BJ (cell line): ENCODE measurements around the gene CTIF. TPM values are rescaled to one million over a fixed set of nuclear protein-coding genes. Genes with fewer than 3 reads are reported as not detected.

Experiments used
- CTCF ChIA-PET: fragments of 350-600 bp; formaldehyde crosslinking; extraction: SDS; loops from one replicate; lab custom pipeline; 2021; ENCODE audit warnings: antibody characterized with exemption, inconsistent platforms; lab: Yijun Ruan, JAX
- POLR2A ChIA-PET: fragments of 300-600 bp; sonication (Branson Sonifier 250); formaldehyde crosslinking; extraction: SDS; loops from one replicate; lab custom pipeline; 2021; ENCODE audit warnings: antibody characterized with exemption; lab: Charles Lee
- DNase-seq: peaks from one replicate; pipeline ENCODE4 v3.0.0-alpha.2; 2011; ENCODE audit warnings: low read depth
- H3K27me3 ChIP-seq: 2 replicates; pipeline ENCODE4 v1.6.0; 2011; ENCODE audit warnings: low read length; ENCODE audit not compliant: control insufficient read depth, insufficient read depth
- H3K36me3 ChIP-seq: 2 replicates; pipeline ENCODE4 v1.5.1; 2011; ENCODE audit warnings: low read length; ENCODE audit not compliant: control insufficient read depth, insufficient read depth
- H3K4me3 ChIP-seq: 2 replicates; pipeline ENCODE4 v1.5.1; 2011; ENCODE audit warnings: low read depth, mild to moderate bottlenecking, control low read depth, low read length
- polyA plus RNA-seq: library from polyadenylated mRNA; depleted of rRNA; stranded (reverse); fragments of >200 nt; gene quantifications from 2 replicates; pipeline ENCODE4 v1.2.3, GENCODE V29; 2011
- TF ChIP-seq, protein P1 (sequence below): IDR thresholded peaks from 2 replicates; pipeline ENCODE4 v1.5.1; 2011; ENCODE audit warnings: low read depth, mild to moderate bottlenecking, control low read depth, inconsistent platforms, low read length, moderate library complexity; ENCODE audit not compliant: insufficient read depth

CTIF gene
- polyA plus RNA-seq, 1 experiment, result 105 TPM

DNA sequence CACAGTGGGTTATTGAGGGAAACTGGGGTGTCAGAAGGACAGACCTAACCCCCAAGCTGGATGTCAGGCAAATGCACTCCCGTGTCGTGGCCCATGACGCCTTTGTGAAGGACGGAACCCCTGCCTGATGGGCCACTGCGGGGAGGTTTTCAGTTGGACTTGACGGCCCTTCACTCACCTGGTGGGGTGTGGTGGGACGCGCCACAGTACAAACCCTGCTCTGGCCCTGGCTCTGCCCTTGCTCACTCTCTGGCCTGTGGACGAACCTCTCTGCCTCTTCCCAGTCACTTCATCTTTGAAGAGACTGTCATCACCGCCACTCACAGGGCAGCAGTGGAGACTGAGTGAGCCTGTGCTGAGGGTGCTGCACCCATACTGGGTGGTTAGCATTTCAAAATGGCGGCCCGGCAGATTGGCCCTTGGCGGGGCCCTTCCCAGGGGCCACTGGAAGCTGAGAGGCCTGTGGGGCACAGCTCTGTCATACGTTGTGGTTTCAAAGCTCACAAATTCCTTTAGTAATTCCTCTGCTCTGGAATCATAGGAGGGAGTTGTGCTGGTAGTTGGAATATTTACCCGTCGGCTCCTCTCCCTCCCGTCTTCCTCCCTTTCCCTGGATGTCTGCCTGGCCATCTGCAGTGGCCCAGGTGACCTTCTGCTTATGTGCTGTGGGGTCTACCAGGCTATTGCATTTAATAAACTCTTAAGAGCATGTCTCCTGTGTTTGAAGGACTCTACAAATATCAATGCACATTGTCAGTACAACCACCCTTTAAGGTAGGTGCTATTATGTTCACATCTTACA is 200.6 kb downstream of the CTIF start:
- DNase-seq, result no peak
- CTCF ChIA-PET, result no interaction called here
- TF ChIP-seq, protein P1, sequence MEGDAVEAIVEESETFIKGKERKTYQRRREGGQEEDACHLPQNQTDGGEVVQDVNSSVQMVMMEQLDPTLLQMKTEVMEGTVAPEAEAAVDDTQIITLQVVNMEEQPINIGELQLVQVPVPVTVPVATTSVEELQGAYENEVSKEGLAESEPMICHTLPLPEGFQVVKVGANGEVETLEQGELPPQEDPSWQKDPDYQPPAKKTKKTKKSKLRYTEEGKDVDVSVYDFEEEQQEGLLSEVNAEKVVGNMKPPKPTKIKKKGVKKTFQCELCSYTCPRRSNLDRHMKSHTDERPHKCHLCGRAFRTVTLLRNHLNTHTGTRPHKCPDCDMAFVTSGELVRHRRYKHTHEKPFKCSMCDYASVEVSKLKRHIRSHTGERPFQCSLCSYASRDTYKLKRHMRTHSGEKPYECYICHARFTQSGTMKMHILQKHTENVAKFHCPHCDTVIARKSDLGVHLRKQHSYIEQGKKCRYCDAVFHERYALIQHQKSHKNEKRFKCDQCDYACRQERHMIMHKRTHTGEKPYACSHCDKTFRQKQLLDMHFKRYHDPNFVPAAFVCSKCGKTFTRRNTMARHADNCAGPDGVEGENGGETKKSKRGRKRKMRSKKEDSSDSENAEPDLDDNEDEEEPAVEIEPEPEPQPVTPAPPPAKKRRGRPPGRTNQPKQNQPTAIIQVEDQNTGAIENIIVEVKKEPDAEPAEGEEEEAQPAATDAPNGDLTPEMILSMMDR, result no peak
- Histone ChIP-seq H3K27me3 (no peaks in the 10 kb centered on the region), H3K36me3 (peaks cover 10% of the 10 kb centered on the region), H3K4me3 (no peak overlapping the region)
- POLR2A ChIA-PET, result no interaction called here

DNA sequence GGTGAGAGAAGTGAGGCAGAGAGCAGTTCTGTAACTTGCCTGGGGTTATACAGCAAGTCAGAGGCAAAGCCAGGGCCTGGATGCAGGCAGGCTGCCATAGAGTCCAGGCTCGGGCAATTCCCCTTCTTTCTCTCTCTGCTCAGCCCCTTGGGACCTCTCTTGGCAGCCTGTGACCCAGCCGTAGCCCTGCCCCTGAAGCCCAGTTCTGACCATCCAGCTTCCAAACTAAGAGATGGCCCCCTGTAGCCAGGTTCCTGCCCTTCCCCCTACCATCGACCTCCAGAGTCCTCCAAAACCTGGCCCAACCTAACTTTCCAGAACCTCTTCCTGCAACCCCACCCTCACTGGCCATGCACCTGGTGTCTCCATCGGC is 201.2 kb downstream of the CTIF start:
- peaks cover 10% of the 10 kb centered on the region for H3K36me3 ChIP-seq
- POLR2A ChIA-PET, result no interaction called here
- TF ChIP-seq, protein P1, result no peak
- CTCF ChIA-PET, result no interaction called here
- H3K4me3 ChIP-seq, result no peak overlapping the region
- no peak for DNase-seq
- no peaks in the 10 kb centered on the region for H3K27me3 ChIP-seq

DNA sequence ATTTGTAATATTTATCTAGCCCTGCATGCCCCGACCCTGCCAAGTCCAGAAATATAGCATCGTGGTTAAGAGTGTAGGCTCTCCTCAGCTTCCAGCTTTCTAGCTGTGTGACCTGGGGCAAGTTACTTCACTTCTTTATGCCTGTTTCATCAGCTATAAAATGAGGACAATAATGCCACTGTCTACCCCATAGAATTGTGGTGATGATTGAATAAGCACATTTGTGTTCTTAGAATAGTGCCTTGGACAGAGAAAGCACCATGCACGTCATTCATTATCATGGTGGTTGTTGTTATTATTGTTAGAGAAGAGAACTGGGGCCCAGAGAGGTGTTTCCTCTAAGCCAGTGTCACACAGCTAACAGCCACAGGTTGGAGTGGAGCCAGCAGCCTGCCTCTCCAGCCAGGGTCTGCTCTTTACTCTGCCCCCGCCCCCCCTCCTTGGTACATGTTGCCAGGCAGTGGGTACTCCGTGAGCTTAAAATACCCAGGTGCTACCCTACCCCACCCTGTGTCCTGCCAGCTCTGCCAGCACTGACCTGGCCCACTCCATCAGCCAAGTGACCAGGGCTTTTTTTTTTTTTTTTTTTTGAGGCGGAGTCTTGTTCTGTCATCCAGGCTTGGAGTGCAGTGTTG is 202.1 kb downstream of the CTIF start:
- POLR2A ChIA-PET, result no interaction called here
- TF ChIP-seq, protein P1, result no peak
- no peak for DNase-seq
- H3K36me3 ChIP-seq, result peaks cover 11% of the 10 kb centered on the region
- CTCF ChIA-PET, result no interaction called here
- H3K27me3 ChIP-seq, result no peaks in the 10 kb centered on the region
- H3K4me3 ChIP-seq, result no peak overlapping the region

DNA sequence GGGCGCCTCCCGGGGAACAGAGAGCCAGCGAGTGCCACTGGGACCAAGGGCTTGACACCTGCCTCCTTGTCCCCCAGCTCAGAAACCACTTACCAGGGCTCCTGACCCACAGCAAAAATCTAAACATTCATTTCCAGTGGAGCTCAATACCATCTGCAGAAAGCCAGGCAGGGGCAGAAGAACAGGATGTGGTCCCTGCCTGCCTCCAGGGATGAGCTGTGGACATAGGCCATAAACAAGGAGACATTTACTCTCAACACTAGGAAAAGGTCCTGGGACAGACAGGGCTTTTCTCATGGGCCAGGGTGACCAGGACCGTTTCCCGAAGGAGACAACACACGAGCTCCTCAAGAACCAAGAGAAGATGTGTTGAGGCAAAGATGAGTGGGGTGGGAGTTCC is 203.0 kb downstream of the CTIF start:
- Histone ChIP-seq H3K4me3 (no peak overlapping the region), H3K27me3 (no peaks in the 10 kb centered on the region), H3K36me3 (peaks cover 10% of the 10 kb centered on the region)
- ChIA-PET POLR2A (no interaction called here), CTCF (interaction anchor here (0.8 kb wide), 1 partner anchor 8 kb away, joined by 3 read pairs; no protein-coding TSS in a partner anchor)
- no peak for DNase-seq
- TF ChIP-seq, protein P1, result no peak

DNA sequence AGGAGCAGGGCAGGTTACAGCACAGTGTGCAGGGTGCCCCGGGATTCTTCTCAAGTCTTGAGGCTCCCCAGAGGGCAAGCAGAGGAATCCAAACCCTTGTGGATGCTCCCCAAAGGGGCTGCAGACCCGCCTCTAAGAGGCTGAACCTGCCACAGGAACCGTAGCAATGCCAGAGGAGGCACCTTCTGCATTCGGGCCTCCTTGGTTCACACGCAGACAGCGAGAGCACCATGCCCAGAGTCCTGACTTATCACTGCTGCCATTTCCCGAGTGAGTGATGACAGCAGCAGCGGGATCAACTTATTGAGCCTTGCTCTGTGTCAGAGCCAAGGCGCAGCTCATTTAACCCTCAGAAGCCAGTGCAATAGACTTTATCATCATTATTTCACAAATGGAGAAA is 203.5 kb downstream of the CTIF start:
- TF ChIP-seq, protein P1, result no peak
- no peak for DNase-seq
- no peaks in the 10 kb centered on the region for H3K27me3 ChIP-seq
- no peak overlapping the region for H3K4me3 ChIP-seq
- peaks cover 8% of the 10 kb centered on the region; the same call in 1 of the 2 replicates for H3K36me3 ChIP-seq
- CTCF ChIA-PET, result interaction anchor here (0.8 kb wide), 1 partner anchor 9 kb away, joined by 3 read pairs; no protein-coding TSS in a partner anchor
- POLR2A ChIA-PET, result no interaction called here
